ENCODE results near the gene TRAF1. TPM values are rescaled to one million over a fixed set of nuclear protein-coding genes. Genes with fewer than 3 reads are reported as not detected.

TRAF1 gene
- total RNA-seq, 1 experiment from 2014 or later: 5.7 TPM

- DNase-seq (ENCODE audit: low read depth): no peak
Observed at GRCh38 chr9:120910643-120911042, 16.0 kb downstream of the TRAF1 start.

- DNase-seq (ENCODE audit: low read depth): peak; percentile 86
Observed at GRCh38 chr9:120909904-120910303, 16.7 kb downstream of the TRAF1 start.

- no peak for DNase-seq (ENCODE audit: low read depth)
Observed at GRCh38 chr9:120905315-120906164, 21.1 kb downstream of the TRAF1 start.

- no peak for DNase-seq (ENCODE audit: low read depth)
Observed at GRCh38 chr9:120904978-120905301, 21.7 kb downstream of the TRAF1 start.

- DNase-seq (ENCODE audit: low read depth): no peak
Observed at GRCh38 chr9:120904061-120904977, 22.3 kb downstream of the TRAF1 start.

- DNase-seq (ENCODE audit: low read depth): no peak
Observed at GRCh38 chr9:120902569-120903535, 23.7 kb downstream of the TRAF1 start.

GRCh38 chr9:120901755-120902568 lies 24.6 kb downstream of the TRAF1 start:
- DNase-seq (ENCODE audit: low read depth): no peak

GRCh38 chr9:120900824-120901223 lies 25.8 kb downstream of the TRAF1 start:
- DNase-seq (ENCODE audit: low read depth): no peak

- DNase-seq (ENCODE audit: low read depth): no peak
Observed at GRCh38 chr9:120899490-120900068, 27.0 kb downstream of the TRAF1 start.

- DNase-seq (ENCODE audit: low read depth): no peak
Observed at GRCh38 chr9:120898396-120898795, 28.2 kb downstream of the TRAF1 start.

- no peak for DNase-seq (ENCODE audit: low read depth)
Observed at GRCh38 chr9:120895951-120896350, 30.6 kb downstream of the TRAF1 start.

GRCh38 chr9:120894321-120895148 lies 32.1 kb downstream of the TRAF1 start:
- no peak for DNase-seq (ENCODE audit: low read depth)

GRCh38 chr9:120893611-120894307 lies 32.8 kb downstream of the TRAF1 start:
- DNase-seq (ENCODE audit: low read depth): no peak

- peak; percentile 96 for DNase-seq (ENCODE audit: low read depth)
Observed at GRCh38 chr9:120892748-120893610, 33.6 kb downstream of the TRAF1 start.

GRCh38 chr9:120891884-120892747 lies 34.5 kb downstream of the TRAF1 start:
- no peak for DNase-seq (ENCODE audit: low read depth)

GRCh38 chr9:120891245-120891883 lies 35.2 kb downstream of the TRAF1 start:
- DNase-seq (ENCODE audit: low read depth): no peak
